Cerebellar nuclear complex (tissue), 1 donor: ENCODE results near the gene CERCAM.
"Not testable (repeated sequence)": the region's sequence is repeated elsewhere in the genome, so short reads cannot be mapped to it uniquely, and the experiment has no call there.

Experiments
- DNase-seq, 2 experiments: peaks; one replicate each; lab custom pipeline; 2025; lab: John Stamatoyannopoulos, UW

CERCAM gene

DNA sequence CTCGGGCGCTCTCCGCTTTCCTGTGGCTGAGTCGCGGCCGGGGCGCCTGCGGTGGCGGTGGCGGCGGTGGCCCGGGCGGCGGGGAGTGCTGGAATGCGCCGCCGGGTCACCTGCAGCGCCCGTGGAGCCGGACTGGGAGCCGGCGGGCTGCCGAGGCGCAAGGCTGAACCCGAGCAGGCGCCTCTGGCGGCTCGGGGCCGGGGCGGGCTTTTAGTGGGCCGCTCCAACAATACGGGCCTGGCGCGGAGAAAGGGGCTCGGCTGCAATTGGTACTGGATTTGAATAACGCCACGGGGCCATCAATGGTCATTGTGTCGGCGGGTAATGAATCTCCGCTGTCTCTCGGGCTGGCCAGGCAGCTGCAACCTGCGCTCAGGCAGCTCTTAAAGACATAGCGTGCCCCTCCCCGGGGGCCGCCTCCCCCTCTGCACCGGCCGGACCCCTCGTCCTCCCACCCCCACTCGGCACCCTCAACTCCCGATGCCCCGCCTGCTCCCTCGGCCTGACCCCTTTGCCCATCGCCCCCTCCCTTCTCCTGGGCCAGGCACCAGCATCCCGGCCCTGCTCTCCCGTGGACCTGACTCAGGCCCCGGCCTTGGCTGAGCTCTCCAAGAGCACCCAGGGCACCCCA, 27.4 kb upstream of the CERCAM start:
- no peak for DNase-seq

DNA sequence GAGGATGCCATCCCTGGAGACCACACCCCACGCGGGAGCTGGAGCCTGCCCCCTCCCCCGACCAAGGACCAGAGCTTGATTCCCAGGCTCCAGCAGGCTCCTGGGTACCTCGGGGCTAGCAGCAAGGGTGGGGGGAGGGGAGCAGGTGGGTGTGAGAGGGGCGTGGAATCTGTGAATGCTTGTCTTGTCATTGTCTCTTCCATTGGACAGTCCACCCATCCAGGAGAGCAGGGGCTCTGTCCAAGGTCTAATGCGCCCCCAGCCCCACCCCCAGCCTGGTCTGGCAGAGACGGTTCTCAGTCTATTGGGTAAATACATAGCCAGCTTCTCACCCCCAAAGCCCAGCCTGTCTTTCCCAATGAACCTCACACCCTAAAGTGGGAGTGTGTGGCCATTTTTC, 26.7 kb upstream of the CERCAM start:
- DNase-seq: no peak

DNA sequence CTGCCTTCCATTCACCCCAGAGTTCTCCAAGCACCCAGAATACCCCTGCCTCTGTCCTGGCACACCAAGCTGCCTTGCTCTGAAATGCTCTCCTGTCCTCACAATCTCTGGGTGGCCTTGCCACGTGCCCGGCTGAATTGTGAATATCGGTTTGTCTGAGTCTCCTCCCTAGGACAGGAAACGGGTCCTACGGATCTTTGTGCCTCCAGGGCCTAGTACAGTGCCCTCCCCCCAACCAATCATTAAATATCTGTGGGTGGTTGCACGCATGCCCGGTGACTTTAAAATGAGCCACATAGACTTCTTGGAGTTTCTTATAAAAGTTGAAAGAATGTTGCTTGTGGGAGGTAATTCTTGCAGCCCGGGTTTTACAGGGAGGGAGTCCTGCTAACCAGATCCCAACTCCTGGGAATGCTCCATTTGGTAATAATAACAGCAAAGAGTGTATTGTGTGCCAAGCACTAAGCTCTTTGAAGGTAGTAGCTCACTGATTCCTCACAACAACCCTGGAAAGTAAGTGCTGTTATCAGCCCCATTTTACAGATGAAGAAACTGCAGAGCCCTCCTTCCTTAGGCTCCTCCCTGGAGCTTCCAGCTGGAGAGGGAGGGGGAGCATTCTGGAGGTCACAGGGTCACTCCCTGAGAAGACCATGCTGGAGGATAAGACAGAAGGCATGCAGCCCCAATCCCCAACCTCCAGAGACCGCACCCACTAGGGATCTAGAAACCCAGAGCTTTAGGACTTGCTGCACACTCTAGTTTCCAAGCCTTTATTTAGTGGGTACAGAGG, 26.1 kb upstream of the CERCAM start:
- DNase-seq: no peak

DNA sequence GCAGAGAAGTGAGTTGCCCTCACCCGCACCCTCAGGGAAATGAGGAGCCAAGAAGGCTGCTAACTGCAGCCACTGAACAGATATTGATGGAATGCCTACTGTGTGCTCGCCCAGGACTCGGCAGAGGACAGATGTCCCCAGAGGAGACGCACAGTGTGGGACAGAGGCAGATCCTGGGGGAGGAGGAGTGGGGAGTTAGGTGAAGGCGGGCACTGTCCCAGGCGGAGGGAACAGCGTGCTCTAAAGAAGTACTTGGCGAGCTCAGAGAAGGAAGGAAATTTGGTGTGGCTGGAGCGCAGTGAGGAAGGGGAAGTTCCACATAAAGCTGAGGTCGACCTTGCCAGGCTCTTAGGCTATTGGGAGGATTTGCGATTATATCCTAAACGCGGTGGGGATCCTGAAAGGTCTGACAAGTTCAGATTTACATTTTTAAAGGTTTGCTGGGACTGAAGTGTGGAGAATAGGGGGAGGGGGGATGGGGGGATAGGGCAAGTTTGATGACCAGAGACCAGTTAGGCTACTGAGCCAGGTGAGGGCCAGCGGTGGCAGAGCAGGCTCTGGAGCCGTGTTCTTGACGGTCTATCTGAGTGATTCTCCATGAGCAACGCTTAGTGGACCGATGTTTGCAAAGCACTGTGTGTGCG, 23.6 kb upstream of the CERCAM start:
- DNase-seq: no peak

DNA sequence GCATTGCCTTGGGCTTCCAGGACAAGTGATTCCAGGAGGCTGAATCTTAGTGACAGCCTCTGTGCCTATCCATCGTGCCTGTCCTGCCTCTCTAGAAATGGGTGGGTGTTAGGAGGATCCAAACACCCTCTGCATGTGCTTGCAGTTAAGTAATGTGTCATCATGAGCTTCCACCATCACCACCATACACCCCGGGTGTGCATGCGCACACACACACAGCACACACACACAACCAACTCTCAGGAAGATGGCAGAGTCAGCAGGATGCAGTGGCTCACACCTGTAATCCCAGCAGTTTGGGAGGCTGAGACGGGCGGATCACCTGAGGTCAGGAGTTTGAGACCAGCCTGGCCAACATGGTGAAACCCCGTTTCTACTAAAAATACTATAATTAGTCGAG, 22.8 kb upstream of the CERCAM start:
- DNase-seq: no peak

- DNase-seq: no peak
Observed at GRCh38 chr9:128399861-128400260, 20.8 kb upstream of the CERCAM start.

GRCh38 chr9:128404560-128404959, 16.1 kb upstream of the CERCAM start:
- DNase-seq: no peak

GRCh38 chr9:128405077-128405779, 15.4 kb upstream of the CERCAM start:
- DNase-seq: no peak

DNA sequence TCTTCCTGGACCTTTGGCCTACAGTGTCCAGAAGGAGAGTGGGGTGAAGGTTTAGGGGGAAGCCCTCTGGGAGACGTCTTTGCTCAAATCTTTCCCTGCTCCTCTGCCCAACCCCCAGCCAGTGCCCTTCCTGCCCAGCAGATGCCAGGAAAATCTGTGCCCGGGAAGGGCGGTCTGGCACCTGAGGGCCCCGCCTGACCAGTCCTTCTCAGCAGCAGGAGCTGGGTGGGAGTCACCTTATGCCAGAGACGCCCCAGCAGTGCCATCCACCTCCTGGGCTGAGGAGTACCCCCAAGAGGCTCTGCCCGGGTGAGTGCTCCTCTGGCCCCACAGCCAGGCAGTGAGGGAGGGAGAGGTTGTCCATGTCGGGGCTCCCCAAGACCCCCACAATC, 14.9 kb upstream of the CERCAM start:
- no peak for DNase-seq

DNA sequence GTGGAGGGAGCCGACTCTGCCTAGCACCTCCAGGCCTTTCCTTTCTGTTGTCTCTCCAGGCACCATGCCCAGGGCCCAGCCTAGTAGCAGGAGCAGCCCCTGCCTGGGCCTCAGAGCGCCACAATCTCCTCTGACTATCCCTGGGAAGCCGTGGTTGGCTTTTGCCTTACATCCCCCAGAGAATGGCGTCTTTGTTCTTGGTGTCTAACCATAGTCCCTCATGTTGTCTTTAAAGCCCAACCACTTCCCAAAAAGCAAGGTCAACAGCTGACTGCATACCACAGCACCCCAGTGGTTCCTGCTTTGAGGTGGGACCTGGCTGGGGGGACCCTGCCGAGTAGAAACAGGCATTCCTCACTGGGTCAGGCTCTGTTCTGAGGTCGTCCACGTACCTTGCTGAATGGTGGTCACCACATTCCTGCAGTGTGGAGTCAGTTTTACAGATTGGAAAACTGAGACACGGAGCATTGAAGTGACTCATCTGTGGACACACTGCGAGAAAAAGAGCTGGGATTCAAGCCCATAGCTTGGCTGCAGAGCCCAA, 13.7 kb upstream of the CERCAM start:
- no peak for DNase-seq

GRCh38 chr9:128408963-128409431, 11.7 kb upstream of the CERCAM start:
- DNase-seq: no peak

DNA sequence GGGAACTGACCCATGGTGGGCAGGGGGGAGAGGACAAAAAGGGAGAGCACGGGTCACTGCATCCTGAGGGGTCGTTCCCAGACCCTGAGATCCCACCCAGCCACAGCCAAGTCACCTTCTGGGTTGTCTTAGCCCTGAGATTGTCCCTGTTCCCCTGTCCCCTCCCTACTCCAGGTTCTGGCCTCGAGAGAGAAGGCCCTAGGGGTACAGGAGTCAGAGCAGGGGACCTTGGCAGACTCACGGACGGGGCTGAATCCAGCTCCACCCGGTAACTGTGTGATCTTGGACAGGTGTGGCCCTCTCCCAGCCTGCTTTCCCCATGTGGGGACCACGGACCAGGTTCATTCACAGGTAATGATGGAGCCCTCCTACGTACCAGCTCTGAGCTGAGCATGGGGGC, 11.2 kb upstream of the CERCAM start:
- no peak for DNase-seq

DNA sequence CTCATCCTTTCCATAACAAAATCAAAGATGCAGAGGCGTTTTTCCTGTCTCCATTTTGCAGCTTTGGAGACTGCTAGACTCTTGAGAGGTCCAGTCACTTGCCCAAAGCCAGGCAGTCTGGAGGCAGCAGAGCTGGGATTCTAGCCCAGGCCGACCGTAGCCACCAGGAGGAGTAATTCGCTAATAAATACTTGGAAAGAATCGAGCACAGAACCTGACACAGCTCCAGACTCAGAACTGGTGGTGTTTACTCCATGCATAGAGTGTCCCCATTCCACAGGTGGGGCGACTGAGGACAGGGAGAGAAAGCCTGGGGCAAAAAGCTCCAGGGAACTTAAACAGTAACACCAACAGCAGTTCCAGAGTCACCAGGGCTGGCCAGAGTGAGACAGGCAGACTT, 10.7 kb upstream of the CERCAM start:
- DNase-seq: no peak

GRCh38 chr9:128411364-128412119, 9.1 kb upstream of the CERCAM start:
- DNase-seq: no peak

DNA sequence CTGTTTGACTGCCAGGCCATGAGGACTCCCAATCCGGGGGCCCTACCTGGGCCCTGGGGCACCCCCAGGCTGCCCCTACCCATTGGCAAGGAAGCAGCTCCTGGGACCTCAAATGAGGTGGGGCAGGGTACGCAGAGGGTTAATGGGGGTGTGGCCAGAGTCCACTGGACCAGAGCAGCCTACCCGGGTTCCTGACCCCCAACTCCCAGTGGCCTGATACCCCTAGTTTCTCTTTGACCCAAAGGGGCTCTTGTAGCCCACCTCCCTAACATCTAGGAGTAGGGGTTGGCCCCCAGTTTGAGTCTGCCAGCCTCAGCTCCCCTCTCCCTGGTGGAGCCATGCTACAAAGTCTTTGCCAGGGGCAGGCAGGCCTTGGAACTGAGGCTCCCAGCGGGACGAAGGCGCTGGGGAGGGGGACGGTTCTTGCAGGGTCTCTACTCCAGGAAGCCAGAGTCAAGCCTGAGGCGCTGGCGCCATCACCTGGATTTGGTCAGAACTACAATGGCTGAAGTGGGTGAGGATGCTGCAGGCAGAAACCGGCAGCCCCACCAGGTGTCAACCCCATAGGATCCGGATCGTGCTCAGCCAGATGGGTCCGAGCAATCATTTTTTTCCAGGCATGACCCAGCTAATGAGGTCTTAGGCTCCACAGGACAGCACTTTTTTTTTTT, 8.4 kb upstream of the CERCAM start:
- no peak for DNase-seq

- DNase-seq: not testable (repeated sequence)
Observed at GRCh38 chr9:128413728-128414127, 6.9 kb upstream of the CERCAM start.

- no peak for DNase-seq
Observed at GRCh38 chr9:128414461-128414860, 6.2 kb upstream of the CERCAM start.

DNA sequence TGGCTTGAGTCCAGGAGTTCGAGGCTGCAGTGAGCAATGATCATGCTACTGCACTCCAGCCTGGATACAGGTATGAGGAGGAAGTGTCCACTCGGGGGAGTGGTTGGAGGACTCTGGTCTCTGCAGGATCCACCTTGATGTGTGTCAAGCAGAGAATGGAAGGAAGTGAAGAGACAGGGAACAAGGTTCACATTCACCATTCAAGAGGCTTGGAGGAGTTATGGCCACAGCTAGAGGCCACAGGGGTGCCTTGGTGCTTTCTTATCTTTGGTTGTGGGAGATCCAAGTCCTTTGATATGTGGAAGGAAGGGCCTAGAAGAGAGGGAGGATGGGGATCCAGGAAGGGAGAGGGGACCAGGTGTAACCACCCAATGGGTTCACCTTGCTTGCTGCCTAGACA, 5.4 kb upstream of the CERCAM start:
- no peak for DNase-seq

GRCh38 chr9:128416014-128416413, 4.6 kb upstream of the CERCAM start:
- no peak for DNase-seq

DNA sequence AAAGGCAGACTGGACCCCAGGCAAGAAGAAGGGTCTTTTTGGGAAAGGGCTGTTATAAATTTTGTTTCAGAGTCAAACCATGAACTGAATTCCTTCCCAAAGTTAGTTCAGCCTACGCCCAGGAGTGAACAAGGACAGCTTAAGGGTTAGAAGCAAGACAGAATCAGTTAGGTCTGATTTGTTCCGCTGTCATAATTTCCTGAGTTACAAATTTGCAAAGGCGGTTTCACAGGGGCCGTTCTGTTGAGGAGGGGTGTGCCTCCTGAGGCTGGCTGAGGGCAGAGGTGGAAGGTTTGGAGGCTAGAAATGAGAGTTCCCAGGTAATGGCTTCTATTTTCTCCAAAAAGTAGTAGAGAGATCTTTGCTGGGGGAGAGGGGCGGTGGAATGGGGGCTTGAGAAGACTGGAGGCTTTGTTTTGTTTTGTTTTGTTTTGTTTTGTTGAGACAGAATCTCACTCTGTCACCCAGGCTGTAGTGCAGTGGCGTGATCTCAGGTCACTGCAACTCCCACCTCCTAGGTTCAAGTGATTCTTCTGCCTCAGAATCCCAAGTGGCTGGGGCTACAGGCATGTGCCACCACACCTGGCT, 4.1 kb upstream of the CERCAM start:
- no peak for DNase-seq
